Body of pancreas (tissue), 4 donors: ENCODE results near the gene GORASP2.

Experiments
- POLR2A ChIP-seq, 3 donors: fragments of 450-650 bp; IDR thresholded peaks; one replicate each; pipeline ENCODE4 v1.6.1; 2016; ENCODE audit warnings: antibody characterized with exemption in 3 of 3, mild to moderate bottlenecking in 2 of 3
- TF ChIP-seq, protein P1 (sequence below), 7 experiments: fragments of 450-650 bp in 4 of 7; fragments of 200-600 bp in 3 of 7; sonication (generic) in 3 of 7; IDR thresholded peaks; one replicate each; pipeline ENCODE4 v1.5.1; 2016 to 2019; ENCODE audit warnings: antibody characterized with exemption in 7 of 7

DNA sequence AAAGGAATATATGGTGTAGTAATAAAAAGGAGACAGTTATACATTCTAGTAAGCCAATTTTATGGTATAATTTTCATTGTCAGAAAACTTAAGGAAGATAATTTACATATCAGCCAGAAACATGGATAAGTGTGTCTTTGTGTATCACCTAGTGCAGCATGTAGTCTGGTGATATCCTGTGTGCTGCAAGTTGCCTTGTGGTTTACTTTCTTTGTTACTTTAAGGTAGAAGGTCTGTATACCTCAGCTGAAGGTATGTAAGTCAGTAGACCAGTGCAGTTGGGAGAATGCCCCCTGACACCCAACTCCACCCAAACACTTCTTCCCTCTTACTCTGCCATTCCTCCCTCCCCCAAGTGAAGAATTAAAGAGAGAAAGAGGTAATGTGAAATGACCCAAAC, 11.0 kb downstream of the GORASP2 start:
- TF ChIP-seq, protein P1, sequence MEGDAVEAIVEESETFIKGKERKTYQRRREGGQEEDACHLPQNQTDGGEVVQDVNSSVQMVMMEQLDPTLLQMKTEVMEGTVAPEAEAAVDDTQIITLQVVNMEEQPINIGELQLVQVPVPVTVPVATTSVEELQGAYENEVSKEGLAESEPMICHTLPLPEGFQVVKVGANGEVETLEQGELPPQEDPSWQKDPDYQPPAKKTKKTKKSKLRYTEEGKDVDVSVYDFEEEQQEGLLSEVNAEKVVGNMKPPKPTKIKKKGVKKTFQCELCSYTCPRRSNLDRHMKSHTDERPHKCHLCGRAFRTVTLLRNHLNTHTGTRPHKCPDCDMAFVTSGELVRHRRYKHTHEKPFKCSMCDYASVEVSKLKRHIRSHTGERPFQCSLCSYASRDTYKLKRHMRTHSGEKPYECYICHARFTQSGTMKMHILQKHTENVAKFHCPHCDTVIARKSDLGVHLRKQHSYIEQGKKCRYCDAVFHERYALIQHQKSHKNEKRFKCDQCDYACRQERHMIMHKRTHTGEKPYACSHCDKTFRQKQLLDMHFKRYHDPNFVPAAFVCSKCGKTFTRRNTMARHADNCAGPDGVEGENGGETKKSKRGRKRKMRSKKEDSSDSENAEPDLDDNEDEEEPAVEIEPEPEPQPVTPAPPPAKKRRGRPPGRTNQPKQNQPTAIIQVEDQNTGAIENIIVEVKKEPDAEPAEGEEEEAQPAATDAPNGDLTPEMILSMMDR (IDR thresholded peaks at IDR 0.05) = no peak
- TF ChIP-seq POLR2A (IDR thresholded peaks at IDR 0.05) = no peak
